ENCODE data around the gene LCN15.
"Not testable (repeated sequence)": the region's sequence is repeated elsewhere in the genome, so short reads cannot be mapped to it uniquely, and the experiment has no call there.

The LCN15 gene

DNA sequence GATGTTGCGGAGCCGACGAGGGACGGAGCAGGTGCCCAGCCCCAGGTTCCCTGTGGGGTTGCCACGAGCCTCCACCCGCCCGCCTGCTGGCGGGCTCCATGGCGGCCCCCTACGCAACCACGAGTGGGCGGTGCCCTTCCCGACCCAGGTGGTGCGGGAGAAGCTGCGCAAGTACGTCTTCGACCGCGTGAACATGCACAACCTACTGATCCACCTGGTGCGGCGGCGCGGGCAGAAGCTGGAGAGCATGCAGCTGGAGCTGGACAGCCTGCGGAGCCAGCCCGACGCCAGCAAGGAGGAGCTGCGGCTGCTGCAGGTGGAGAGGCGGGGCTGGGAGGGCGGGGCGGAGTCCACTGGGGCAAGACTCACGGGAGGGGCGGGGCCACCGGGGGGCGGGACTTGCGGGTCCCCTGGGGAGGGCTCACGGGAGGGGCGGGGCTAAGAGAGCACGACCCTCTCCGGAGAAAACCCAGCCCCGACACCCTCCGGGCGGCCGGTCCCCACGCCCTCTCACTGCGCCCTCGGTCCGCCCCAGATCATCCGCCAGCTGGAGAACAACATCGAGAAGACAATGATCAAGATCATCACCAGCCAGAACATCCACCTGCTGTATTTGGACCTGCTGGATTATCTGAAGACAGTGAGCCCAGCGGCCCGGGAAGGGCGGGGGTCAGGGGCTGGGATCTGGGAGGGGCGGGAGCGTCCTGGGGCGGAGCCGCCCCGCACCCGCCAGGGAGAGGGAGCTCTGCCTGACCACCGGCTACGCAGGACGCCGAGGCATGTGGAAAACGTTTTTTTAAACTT is 35.7 kb upstream of the LCN15 start:
- H3K4me3 Mint-ChIP-seq, result peak overlapping the region; percentile 67
- peaks cover 18% of the 10 kb centered on the region for H3K36me3 Mint-ChIP-seq (ENCODE audit: low read depth)
- H3K27ac Mint-ChIP-seq, result no peak overlapping the region
- intact Hi-C loops (cut with micrococcal nuclease), result no loop called here
- peaks cover 78% of the 10 kb centered on the region for H3K27me3 Mint-ChIP-seq
- no peaks in the 10 kb centered on the region for H3K9me3 Mint-ChIP-seq
- H3K4me1 Mint-ChIP-seq (ENCODE audit: low read depth), result peaks cover 28% of the 10 kb centered on the region

DNA sequence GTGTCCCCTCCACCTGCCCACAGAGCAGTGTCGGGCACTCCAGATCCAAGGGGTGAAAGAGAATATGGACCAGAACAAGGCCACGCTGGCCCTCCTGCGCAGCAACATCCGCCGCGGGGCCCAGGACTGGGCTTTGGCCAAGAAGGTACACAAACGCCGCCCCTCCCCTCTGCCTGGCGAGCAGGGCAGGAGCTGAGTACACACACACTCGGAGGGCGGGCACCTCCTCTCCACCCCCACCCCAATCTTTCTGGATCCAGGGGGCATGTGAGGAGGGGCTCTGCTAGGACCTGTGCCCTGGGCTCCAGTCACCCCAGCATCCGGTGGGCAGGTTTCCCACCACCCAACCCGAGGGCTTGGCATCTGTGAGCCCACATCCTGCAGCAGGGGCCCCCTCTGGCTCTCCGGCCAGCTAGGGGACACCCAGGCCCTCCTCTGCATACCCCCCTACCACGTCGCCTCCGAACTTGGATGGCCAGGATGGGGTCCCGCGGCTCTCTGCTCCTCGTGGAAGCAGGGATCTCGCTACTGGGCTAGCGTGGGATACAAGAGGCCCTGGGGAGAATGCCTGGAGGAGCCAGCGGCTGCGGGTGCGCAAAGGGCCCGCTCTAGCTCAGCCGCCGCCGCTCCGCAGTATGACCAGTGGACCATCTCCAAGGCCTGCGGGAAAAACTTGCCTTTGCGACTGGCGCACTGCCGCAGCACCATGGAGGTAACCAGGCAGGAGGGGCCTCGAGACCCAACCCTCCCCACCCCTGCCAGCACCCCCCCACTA is 34.9 kb upstream of the LCN15 start:
- Mint-ChIP-seq H3K9me3 (no peaks in the 10 kb centered on the region), H3K4me1 (ENCODE audit: low read depth) (peaks cover 36% of the 10 kb centered on the region)
- intact Hi-C loops (cut with micrococcal nuclease), result no loop called here

DNA sequence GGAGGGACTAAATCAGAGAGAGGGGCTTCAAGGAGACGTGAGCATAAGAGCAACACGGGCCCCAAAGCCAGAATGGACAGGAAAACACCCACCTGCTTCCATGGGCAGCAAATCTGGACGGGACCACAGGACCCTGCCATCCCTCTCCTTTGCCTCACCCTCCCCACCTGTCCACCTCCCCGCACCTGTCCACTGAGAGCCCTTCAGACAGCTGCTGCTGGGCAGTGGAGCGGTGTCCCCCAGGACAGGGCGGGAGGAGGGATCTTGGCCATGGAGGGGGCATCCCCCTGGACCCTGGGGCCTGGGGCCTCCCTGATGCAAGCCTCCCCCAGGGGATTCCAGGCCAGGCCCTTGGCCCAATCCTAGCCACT is 34.4 kb upstream of the LCN15 start:
- H3K27ac Mint-ChIP-seq, result no peak overlapping the region
- H3K4me3 Mint-ChIP-seq, result no peak overlapping the region
- intact Hi-C loops (cut with micrococcal nuclease), result no loop called here
- peaks cover 13% of the 10 kb centered on the region for H3K36me3 Mint-ChIP-seq (ENCODE audit: low read depth)
- H3K4me1 Mint-ChIP-seq (ENCODE audit: low read depth), result peaks cover 36% of the 10 kb centered on the region
- peaks cover 74% of the 10 kb centered on the region for H3K27me3 Mint-ChIP-seq
- H3K9me3 Mint-ChIP-seq, result no peaks in the 10 kb centered on the region

More for the DNA sequence above, 34.9 kb upstream of the LCN15 start:
- Mint-ChIP-seq H3K27ac (no peak overlapping the region), H3K36me3 (ENCODE audit: low read depth) (peaks cover 15% of the 10 kb centered on the region), H3K27me3 (peaks cover 78% of the 10 kb centered on the region), H3K4me3 (peak overlapping the region; percentile 67)

DNA sequence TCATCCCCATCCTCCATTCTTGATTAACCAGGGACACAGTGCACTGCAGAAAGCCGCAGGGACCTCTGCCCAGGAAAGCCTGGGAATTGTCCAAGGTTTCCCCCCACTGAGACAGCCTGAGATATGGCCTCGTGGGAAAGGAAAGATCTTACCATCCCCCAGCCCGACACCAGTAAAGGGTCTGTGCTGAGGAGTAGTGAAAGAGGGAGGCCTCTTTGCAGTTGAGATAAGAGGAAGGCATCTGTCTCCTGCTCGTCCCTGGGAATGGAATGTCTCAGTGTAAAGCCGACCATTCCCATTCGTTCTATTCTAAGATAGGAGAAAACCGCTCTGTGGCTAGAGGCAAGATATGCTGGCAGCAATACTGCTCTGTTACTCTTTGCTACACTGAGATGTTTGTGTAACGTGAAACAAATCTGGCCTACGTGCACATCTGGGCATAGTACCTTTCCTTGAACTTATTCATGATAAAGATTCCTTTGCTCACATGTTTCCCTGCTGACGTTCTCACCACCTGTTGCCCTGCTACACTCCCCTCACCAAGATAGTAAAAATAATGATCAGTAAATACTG is 32.5 kb upstream of the LCN15 start:
- peaks cover 42% of the 10 kb centered on the region for H3K4me1 Mint-ChIP-seq (ENCODE audit: low read depth)
- intact Hi-C loops (cut with micrococcal nuclease); H3K9me3 Mint-ChIP-seq; H3K27ac Mint-ChIP-seq; H3K4me3 Mint-ChIP-seq: not testable (repeated sequence)
- peaks cover 62% of the 10 kb centered on the region for H3K27me3 Mint-ChIP-seq
- H3K36me3 Mint-ChIP-seq (ENCODE audit: low read depth), result peaks cover 26% of the 10 kb centered on the region

DNA sequence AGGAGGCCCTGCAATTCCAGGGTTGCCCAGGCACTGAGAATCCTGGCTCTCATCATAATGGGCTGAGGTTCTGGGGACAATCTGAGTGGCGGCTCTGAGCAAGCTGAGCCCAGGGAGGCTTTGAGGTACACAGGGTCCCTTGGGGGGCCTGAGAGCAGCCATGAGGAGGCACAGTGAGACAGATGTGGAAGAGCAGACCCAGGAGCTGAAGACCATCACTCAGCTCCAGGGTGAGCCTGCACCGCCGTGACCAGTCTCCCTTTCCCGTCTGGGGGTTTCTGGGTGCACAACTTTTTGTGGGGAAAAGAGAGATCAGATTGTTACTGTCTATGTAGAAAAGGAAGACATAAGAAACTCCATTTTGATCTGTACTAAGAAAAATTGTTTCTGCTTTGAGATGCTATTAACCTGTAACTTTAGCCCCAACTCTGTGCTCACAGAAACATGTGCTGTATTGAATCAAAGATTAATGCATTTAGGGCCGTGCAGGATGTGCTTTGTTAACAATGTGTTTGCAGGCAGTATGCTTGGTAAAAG is 32.0 kb upstream of the LCN15 start, which contains the start of gene CCDC183:
TSS of gene CCDC183 (plus strand) at position 101 of the 537 bp plus-strand sequence. CDS start at position 161, 60 bp downstream.
- Mint-ChIP-seq H3K4me3 (no peak within 1 kb of the TSS), H3K27me3 (peaks cover 56% of the 10 kb centered on the region), H3K4me1 (ENCODE audit: low read depth) (peaks cover 41% of the 10 kb centered on the region), H3K36me3 (ENCODE audit: low read depth) (peaks cover 29% of the 10 kb centered on the region), H3K9me3 (no peaks in the 10 kb centered on the region), H3K27ac (no peak within 1 kb of the TSS)
- intact Hi-C loops (cut with micrococcal nuclease), result no loop called here

DNA sequence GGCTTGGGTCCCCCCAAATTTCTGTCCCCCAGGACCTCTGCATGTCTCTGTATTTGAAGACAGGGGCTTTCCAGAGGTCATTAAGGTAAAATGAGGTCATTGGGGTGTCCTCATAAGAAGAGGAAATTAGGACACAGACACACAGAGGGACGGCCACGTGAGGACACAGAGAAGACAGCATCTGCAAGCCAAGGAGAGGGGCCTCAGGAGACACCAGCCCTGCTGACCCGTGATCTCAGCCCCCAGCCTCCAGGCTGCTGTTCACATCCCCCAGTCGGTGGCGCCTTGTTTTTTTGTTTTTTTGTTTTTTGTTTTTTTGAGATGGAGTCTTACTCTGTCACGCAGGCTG is 30.7 kb upstream of the LCN15 start:
- H3K27me3 Mint-ChIP-seq, result peaks cover 44% of the 10 kb centered on the region
- no peak overlapping the region for H3K27ac Mint-ChIP-seq
- peaks cover 29% of the 10 kb centered on the region for H3K4me1 Mint-ChIP-seq (ENCODE audit: low read depth)
- H3K9me3 Mint-ChIP-seq, result no peaks in the 10 kb centered on the region
- intact Hi-C loops (cut with micrococcal nuclease), result loop anchor here (5.0 kb wide), 1 partner anchor 52 kb away; the partner anchor contains the start of gene PHPT1
- H3K36me3 Mint-ChIP-seq (ENCODE audit: low read depth), result peaks cover 31% of the 10 kb centered on the region
- no peak overlapping the region for H3K4me3 Mint-ChIP-seq

DNA sequence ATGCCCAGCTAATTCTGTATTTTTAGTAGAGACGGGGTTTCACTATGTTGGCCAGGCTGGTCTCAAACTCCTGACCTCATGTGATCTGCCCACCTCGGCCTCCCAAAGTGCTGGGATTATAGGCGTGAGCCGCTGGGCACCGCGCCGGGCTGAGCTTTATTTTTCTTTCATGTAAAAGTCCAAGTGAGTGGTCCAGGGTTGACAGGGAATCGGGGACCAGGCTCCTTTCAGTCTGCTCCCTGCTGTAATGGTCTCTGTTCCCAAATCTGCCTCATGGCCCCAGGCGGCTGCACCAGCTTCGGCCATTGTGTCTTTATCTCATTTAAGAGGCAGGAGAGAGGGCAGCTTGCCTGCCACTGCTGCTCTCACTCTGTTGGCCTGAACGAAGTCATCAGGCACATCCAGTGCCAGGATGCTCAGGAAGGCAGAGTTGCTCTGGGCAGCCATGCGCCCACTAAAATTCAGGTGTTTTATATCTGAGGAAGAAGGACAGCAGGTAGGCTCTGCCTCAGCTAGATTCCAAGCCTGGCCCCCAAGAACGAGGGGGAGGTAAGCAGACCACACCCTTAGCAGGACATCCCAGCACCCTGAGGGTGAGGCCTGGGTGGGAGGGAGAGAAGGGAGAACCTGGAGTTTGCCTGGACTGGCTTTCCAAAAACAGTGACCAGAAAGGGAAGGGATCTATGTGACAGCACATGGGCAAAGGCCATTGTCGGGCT is 30.1 kb upstream of the LCN15 start:
- H3K4me1 Mint-ChIP-seq (ENCODE audit: low read depth), result peaks cover 24% of the 10 kb centered on the region
- H3K9me3 Mint-ChIP-seq, result no peaks in the 10 kb centered on the region
- peaks cover 38% of the 10 kb centered on the region for H3K27me3 Mint-ChIP-seq
- intact Hi-C loops (cut with micrococcal nuclease), result loop anchor here (5.0 kb wide), 1 partner anchor 53 kb away; the partner anchor contains the start of gene PHPT1
- H3K27ac Mint-ChIP-seq, result no peak overlapping the region
- no peak overlapping the region for H3K4me3 Mint-ChIP-seq
- H3K36me3 Mint-ChIP-seq (ENCODE audit: low read depth), result peaks cover 31% of the 10 kb centered on the region

DNA sequence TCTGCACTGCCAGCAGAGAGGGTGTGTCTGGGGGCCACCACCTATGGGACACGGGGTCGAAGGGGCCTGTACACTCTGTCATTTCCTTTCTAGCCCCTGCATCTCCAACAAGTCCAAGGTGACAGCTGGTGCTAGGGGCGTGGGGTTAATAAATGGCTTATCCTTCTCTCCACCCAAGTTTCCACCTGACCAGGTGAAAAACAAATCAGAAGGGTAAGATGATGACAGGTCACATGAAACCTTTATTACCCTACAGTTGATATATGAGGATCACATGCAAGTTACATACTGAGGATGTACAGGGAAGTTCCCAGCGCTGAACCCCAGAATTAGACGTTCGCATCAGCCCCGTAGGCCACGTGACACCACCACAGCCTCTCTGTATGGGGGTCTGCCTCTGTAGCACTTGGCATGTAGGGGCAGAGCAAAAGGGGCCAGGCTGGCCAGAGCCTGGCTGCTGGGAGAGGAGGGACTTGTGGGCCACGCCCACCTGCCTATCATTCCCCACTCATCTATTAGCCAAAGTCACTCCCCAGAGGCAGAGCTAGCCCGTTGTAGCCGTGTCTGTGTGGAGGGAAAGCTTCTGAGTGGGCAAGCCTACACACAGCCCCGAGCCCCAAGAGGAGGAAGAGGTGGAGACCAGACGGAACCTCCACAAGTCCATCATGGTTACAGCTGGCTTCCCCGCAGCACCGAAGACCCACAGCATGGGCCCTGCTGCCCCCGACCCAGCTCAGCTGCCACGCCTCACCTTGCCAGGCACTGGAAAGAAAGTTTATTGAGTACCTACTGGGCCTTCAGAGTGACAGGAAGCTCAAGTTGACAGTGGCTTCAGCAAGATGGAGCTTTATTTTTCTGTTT is 29.0 kb upstream of the LCN15 start:
- peaks cover 21% of the 10 kb centered on the region for H3K4me1 Mint-ChIP-seq (ENCODE audit: low read depth)
- H3K27ac Mint-ChIP-seq, result no peak overlapping the region
- H3K4me3 Mint-ChIP-seq, result no peak overlapping the region
- peaks cover 29% of the 10 kb centered on the region for H3K27me3 Mint-ChIP-seq
- intact Hi-C loops (cut with micrococcal nuclease), result loop anchor here (5.0 kb wide), 1 partner anchor 54 kb away; the partner anchor contains the start of gene PHPT1
- no peaks in the 10 kb centered on the region for H3K9me3 Mint-ChIP-seq
- peaks cover 31% of the 10 kb centered on the region for H3K36me3 Mint-ChIP-seq (ENCODE audit: low read depth)

DNA sequence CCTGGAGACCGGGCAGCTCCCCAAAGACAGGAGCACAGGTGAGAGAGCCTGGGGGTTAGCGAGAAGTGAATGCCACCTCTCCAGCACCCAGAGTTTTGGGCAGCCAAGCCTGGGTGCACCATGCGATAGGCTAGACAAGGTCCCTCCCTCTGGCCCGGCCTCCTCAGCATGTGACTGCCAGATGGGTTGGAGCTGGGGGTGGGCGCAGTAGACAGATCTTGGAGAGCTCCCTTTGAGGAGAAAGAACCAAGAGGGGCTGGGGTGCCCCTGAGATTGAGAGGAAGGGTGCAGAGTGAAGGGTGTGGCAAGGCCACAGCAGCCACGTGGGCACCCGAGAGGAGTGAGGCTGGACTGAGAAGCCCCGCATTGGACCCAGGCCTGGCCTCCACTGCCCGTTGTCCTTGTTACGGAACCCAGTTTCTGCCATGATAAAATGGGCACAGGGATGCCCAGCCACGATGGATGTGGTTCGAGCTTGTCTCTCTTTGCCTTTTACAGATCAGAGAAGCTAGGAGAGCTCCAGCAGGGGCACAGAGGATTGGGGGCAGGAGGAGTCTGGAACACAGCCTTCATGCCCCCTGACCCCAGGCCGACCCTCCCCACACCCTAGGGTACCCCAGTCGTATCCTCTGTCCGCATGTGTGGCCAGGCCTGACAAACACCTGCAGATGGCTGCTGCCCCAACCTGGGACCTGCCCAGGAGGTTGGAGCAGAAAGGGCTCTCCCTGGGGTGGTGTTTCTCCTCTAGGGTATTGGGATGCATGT is 28.2 kb upstream of the LCN15 start:
- Mint-ChIP-seq H3K4me1 (ENCODE audit: low read depth) (peaks cover 24% of the 10 kb centered on the region), H3K27me3 (peaks cover 22% of the 10 kb centered on the region), H3K9me3 (no peaks in the 10 kb centered on the region), H3K36me3 (ENCODE audit: low read depth) (peaks cover 31% of the 10 kb centered on the region), H3K27ac (peak overlapping the region; percentile 89), H3K4me3 (peak overlapping the region; percentile 85)
- intact Hi-C loops (cut with micrococcal nuclease), result loop anchor here (5.0 kb wide), 1 partner anchor 55 kb away; the partner anchor contains the start of gene PHPT1

DNA sequence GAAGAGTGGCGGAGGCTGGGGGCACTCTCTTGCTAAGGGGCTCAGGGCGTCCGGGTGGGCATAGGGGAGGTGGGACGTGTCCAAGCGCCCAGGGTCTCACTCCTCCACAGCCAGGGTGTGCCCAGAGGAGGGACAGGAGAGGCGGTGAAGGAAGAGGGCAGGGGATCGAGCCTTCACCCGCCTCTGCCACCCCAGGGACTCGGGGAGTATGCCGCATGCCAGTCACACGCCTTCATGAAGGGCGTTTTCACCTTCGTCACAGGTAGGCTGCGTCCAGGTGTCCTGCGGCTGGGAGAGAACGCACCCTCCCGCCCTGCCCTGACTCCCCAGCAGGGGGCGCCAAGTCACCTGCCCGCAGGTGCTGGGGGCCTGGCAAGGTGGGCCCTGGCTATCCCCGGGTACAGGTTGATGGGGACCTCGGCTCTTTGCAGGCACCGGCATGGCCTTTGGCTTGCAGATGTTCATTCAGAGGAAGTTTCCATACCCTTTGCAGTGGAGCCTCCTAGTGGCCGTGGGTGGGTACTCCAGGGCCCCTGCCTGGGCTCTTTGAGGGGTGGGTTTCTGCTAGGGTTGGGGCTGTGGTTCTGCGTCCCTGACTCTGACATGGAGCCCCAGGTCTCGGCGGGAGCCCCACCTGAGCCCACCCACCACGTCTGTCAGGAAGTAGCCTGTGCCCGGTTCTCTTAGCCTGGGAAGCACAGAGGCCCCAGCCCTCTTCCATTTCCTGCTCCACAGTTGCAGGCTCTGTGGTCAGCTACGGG is 27.4 kb upstream of the LCN15 start:
- H3K9me3 Mint-ChIP-seq, result no peaks in the 10 kb centered on the region
- peak overlapping the region; percentile 89 for H3K27ac Mint-ChIP-seq
- peaks cover 26% of the 10 kb centered on the region for H3K4me1 Mint-ChIP-seq (ENCODE audit: low read depth)
- intact Hi-C loops (cut with micrococcal nuclease), result loop anchor here (2.0 to 5.0 kb wide), 2 partner anchors 56 to 153 kb away; partner anchors contain the start of genes C8G, FBXW5 and PHPT1
- H3K4me3 Mint-ChIP-seq, result peak overlapping the region; percentile 85
- peaks cover 14% of the 10 kb centered on the region for H3K27me3 Mint-ChIP-seq
- H3K36me3 Mint-ChIP-seq (ENCODE audit: low read depth), result peaks cover 31% of the 10 kb centered on the region

DNA sequence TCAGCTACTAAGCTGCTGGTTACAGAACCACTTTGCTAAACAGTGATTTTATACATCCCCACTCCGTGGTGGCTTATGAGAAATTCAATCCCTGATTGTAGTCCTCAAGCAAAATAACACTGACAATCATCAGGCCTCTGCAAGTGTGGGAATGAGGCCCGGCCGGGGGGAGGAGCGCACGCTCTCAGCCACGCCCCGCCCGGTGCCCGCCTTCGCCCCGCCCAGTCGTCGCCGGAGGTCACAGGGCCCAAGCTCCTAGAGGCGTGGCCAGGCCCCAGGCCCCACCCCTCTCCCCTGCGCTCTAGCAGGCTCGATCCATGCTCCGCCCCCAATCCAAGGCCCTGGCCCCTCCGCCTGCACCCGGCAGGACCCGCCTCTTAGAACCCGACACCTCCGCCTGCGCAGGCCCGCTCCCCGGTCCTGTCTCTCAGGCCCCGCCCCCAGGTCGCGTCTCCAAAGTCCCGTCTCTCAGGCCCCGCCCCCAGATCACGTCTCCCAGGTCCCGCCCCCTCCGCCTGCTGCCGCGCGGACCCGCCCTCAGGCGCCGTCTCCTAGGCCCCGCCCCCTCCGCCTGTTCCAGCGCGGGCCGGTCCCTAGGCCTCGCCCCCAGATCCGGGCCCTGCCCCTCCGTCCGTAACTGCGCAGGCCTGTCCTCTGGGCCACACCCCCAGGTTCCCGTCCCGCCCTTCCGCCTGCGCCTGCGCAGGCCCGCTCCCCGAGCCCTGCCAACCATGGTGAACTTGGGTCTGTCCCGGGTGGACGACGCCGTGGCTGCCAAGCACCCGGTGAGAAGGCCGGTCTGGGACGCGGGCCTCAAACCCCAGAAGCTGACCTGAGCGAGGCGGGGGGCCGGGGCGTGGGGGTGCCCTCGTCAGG is 26.6 kb upstream of the LCN15 start, which contains the start of gene TMEM141:
TSS of gene TMEM141 (plus strand) at position 705 of the 876 bp plus-strand sequence. CDS start at position 732, 27 bp downstream.
- peaks cover 26% of the 10 kb centered on the region for H3K4me1 Mint-ChIP-seq (ENCODE audit: low read depth)
- intact Hi-C loops (cut with micrococcal nuclease), result loop anchor here (1.0 to 5.0 kb wide), 3 partner anchors 18 to 154 kb away; partner anchors contain the start of genes C8G, FBXW5 and PHPT1
- peak within 1 kb of the TSS; percentile 89 for H3K27ac Mint-ChIP-seq
- peaks cover 31% of the 10 kb centered on the region for H3K36me3 Mint-ChIP-seq (ENCODE audit: low read depth)
- H3K9me3 Mint-ChIP-seq, result no peaks in the 10 kb centered on the region
- peaks cover 6% of the 10 kb centered on the region for H3K27me3 Mint-ChIP-seq
- peak within 1 kb of the TSS; percentile 85 for H3K4me3 Mint-ChIP-seq
